Spleen (tissue), 7 donors: Measurements from ENCODE around the gene MRPL54.

Source experiments
- POLR2A ChIP-seq, 3 donors: fragments of 450-650 bp; IDR thresholded peaks; one replicate each; pipeline ENCODE4 v1.5.1; 2017; ENCODE audit warnings: antibody characterized with exemption in 3 of 3, mild to moderate bottlenecking in 1 of 3
- TF ChIP-seq, protein P1 (sequence below), 11 experiments: fragments of 200-600 bp in 7 of 11; fragments of 450-650 bp in 4 of 11; sonication (generic) in 4 of 11; IDR thresholded peaks in 8 of 11; conservative IDR thresholded peaks in 3 of 11; 1 replicate in 7 of 11; 2 replicates in 4 of 11; pipeline versions ENCODE4 v1.4.0 to v1.8.0; 2016 to 2021; ENCODE audit warnings: antibody characterized with exemption in 11 of 11, inconsistent platforms in 4 of 11, mild to moderate bottlenecking in 1 of 11
- donor health status: DM: no; HTN: no; CAD: no; lungs with moderate emphysema.
- donor health status: DM: no; HTN: no; CAD: no.
- donor health status: DM: no; HTN: no; CAD: no.

DNA sequence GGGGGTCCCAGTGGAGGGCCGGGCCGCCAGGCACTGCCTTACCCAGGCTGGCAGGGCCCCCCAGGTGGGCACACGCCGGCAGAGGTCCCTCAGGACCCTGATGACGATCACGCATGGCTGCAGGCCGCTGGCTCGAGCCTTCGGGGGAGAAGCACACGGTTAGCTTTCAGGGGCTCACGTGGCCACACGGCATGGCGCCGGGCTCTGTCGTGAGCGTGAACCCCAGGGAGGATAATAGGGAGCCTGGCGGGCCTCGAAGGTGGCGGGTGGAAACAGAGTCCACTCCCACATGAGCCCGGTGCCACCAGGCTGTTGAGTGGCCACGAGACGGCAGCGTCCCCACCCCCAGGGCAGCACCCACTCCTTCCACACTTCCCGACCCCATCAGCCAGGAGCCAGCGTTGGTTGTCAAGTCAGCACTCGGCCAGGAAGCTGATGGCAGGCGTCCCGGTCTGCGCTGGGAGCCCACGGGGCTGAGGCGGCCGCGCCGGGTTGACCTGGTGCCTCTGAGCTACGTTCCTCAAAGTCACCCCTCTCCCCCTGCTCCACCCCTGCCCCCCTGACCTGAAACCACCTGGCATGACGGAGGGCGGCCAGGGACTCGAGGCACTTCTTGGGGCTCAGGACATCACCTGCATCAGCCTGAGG, 48.4 kb downstream of the MRPL54 start:
- TF ChIP-seq, protein P1, sequence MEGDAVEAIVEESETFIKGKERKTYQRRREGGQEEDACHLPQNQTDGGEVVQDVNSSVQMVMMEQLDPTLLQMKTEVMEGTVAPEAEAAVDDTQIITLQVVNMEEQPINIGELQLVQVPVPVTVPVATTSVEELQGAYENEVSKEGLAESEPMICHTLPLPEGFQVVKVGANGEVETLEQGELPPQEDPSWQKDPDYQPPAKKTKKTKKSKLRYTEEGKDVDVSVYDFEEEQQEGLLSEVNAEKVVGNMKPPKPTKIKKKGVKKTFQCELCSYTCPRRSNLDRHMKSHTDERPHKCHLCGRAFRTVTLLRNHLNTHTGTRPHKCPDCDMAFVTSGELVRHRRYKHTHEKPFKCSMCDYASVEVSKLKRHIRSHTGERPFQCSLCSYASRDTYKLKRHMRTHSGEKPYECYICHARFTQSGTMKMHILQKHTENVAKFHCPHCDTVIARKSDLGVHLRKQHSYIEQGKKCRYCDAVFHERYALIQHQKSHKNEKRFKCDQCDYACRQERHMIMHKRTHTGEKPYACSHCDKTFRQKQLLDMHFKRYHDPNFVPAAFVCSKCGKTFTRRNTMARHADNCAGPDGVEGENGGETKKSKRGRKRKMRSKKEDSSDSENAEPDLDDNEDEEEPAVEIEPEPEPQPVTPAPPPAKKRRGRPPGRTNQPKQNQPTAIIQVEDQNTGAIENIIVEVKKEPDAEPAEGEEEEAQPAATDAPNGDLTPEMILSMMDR (IDR thresholded peaks at IDR 0.05 in 8 of 11, conservative IDR thresholded peaks at IDR 0.05 in 3 of 11) = no peak
- no peak for TF ChIP-seq POLR2A (IDR thresholded peaks at IDR 0.05)
